Subcutaneous adipose tissue (tissue), 4 donors: Measurements from ENCODE around the gene FBXL13. TPM values are rescaled to one million over a fixed set of nuclear protein-coding genes. Genes with fewer than 3 reads are reported as not detected.

Experiments
- CTCF ChIP-seq: fragments of 450-650 bp; IDR thresholded peaks from one replicate; pipeline ENCODE4 v1.5.1; 2016; ENCODE audit warnings: low read depth, mild to moderate bottlenecking, control low read depth, antibody characterized with exemption, moderate library complexity
- total RNA-seq, 4 donors: library from RNA; depleted of rRNA; stranded (reverse); fragments of >200 nt; gene quantifications; one replicate each; pipeline ENCODE4 v1.1.0, GENCODE V29; 2016

Gene FBXL13
- total RNA-seq, 4 donors from 2014 or later = 0.88 to 2.4 TPM; not detected in 2

- TF ChIP-seq CTCF = no peak
Observed at GRCh38 chr7:102953406-102953805, 121.2 kb downstream of the FBXL13 start.

- TF ChIP-seq CTCF = no peak
Observed at GRCh38 chr7:102951839-102952238, 122.8 kb downstream of the FBXL13 start.

GRCh38 chr7:102944241-102944640 lies 130.4 kb downstream of the FBXL13 start:
- no peak for TF ChIP-seq CTCF

- TF ChIP-seq CTCF = no peak
Observed at GRCh38 chr7:102943423-102944169, 131.0 kb downstream of the FBXL13 start.

- no peak for TF ChIP-seq CTCF
Observed at GRCh38 chr7:102942868-102943267, 131.7 kb downstream of the FBXL13 start.

- no peak for TF ChIP-seq CTCF
Observed at GRCh38 chr7:102942181-102942866, 132.3 kb downstream of the FBXL13 start.

- no peak for TF ChIP-seq CTCF
Observed at GRCh38 chr7:102938679-102939078, 135.9 kb downstream of the FBXL13 start.
